AG10803 (cell line): Measurements from ENCODE around the gene SLC25A33.

Source experiments
- DNase-seq: peaks from one replicate; pipeline ENCODE4 v3.0.0; 2010; ENCODE audit warnings: low read depth
- H3K4me3 ChIP-seq: 2 replicates; pipeline ENCODE4 v1.5.1; 2011; ENCODE audit warnings: mild to moderate bottlenecking, low read length, control low read depth
- TF ChIP-seq, protein P1 (sequence below): conservative IDR thresholded peaks from 2 replicates; pipeline ENCODE4 v1.5.1; 2011; ENCODE audit warnings: mild to moderate bottlenecking, low read length, control low read depth, inconsistent platforms

SLC25A33 gene

DNA sequence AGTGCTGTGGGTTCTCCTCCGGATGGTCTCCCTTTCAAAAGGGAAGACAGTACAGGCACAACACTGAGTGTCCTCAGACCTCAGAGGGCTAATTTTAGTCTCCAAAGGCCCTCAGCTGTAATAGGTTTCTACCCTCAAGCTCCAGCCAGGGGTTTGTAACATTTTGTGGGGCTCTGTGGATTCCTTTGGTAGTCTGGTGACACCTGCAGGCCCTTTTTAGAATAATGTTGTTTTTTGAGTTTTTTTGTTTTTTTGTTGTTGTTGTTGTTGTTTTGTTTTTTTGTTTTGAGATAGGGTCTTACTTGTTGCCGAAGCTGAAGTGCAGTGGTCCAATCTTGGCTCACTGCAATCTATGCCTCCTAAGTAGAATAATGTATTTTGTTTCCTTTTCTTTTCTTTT is 34.5 kb downstream of the SLC25A33 start:
- TF ChIP-seq, protein P1, sequence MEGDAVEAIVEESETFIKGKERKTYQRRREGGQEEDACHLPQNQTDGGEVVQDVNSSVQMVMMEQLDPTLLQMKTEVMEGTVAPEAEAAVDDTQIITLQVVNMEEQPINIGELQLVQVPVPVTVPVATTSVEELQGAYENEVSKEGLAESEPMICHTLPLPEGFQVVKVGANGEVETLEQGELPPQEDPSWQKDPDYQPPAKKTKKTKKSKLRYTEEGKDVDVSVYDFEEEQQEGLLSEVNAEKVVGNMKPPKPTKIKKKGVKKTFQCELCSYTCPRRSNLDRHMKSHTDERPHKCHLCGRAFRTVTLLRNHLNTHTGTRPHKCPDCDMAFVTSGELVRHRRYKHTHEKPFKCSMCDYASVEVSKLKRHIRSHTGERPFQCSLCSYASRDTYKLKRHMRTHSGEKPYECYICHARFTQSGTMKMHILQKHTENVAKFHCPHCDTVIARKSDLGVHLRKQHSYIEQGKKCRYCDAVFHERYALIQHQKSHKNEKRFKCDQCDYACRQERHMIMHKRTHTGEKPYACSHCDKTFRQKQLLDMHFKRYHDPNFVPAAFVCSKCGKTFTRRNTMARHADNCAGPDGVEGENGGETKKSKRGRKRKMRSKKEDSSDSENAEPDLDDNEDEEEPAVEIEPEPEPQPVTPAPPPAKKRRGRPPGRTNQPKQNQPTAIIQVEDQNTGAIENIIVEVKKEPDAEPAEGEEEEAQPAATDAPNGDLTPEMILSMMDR = peak; percentile 54
- H3K4me3 ChIP-seq = no peak overlapping the region
- DNase-seq = peak; percentile 34

DNA sequence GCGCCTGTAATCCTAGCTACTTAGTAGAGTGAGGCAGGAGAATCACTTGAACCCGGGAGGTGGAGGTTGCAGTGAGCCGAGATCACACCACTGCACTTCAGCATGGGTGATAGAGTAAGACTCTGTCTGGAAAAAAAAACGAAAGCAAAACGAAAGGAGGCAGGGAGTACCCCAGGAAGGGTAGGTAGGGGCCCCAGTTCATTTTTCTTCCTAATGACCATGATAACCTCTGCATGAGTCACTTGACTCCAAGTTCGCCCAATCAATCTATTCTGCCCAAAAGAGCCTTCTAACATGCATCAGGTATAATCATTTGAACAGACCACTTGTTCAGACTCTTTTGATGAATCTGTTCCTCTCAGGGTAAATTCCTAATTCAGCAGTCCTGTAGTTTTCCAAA is 36.2 kb downstream of the SLC25A33 start:
- TF ChIP-seq, protein P1 = no peak
- no peak for DNase-seq
- H3K4me3 ChIP-seq = no peak overlapping the region

DNA sequence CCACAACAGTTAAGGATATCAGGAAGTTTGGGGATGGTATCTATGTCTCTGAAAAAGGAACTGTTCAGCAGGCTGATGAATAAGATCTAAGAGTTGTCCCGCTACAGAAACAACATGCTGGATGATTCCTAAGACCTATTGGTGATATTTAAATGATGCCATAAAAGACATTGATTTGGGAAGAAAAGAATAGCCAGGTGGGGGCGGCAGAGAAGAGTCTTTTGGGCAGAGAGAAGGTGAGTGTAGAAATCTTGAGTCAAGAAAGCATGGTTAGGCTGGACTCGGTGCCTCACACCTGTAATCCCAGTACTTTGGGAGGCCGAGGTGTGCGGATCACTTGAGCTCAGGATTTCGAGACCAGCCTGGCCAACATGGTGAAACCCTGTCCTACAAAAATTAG is 37.6 kb downstream of the SLC25A33 start:
- TF ChIP-seq, protein P1 = no peak
- DNase-seq = no peak
- H3K4me3 ChIP-seq = no peak overlapping the region

DNA sequence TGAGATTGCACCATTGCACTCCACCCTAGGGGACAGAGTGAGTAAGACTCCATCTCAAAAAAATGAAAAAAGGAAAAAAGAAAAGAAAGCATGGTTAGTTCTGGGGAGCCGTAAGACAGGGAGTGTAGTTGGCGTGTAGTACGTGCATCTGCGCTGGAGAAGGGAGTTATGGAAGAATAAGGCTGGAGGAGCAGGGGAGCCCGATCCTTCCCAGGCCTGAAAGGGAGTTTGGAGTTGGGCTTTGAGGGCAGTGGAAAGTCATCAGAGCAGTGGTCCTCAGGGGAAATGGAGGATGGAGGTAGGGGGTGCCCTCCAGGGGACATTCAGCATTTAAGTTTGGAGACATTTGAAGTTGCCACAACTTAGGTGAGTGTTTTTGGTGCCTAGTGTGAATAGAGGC is 38.2 kb downstream of the SLC25A33 start:
- DNase-seq = no peak
- H3K4me3 ChIP-seq = no peak overlapping the region
- TF ChIP-seq, protein P1 = no peak

DNA sequence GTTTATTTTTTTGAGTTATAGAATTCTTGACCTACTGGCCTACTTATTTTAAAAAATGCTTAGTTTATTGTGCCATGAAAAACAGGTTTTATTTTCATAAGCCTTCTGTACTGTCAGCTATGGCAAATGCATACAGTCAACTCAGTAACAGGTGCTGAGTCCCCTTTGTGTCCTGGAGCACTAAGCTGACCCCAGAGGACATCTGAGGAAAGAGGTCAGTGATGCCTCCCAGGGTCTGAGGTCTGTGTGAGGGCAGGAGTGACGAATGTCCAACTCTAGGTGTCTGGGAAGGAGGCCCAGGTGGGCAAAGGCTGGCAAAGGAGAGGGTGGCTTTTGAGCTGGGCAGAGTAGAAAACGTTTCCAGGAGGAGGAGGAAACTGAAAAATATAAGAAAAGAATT is 41.7 kb downstream of the SLC25A33 start:
- DNase-seq = no peak
- H3K4me3 ChIP-seq = no peak overlapping the region
- TF ChIP-seq, protein P1 = no peak

DNA sequence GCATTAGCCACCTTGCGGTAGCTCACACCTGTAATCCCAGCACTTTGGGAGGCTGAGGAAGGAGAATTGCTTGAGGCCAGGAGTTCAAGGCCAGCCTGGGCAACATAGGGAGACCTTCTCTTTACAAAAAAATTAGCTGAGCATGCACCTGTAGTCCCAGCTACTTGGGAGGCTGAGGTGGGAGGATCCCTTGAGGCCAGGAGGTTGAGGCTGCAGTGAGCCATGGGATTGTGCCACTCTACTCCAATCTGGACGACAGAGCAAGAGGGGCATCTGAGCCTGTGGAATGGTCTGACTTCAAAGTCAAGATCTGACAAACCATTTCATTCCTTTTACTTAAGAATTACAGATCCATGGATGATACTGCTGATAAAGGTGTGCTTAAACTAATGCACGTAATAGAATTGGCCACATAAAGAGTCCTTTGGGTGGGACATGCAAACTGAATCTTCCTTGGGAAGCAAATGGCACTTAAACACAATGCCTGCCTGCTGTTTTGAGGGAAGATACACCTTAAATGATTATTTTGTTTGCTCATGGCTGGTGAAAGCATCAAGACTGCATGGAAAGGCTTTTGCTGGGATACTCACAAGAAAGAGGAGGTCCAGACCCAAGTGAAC is 47.0 kb downstream of the SLC25A33 start:
- TF ChIP-seq, protein P1 = no peak
- H3K4me3 ChIP-seq = no peak overlapping the region
- DNase-seq = no peak

DNA sequence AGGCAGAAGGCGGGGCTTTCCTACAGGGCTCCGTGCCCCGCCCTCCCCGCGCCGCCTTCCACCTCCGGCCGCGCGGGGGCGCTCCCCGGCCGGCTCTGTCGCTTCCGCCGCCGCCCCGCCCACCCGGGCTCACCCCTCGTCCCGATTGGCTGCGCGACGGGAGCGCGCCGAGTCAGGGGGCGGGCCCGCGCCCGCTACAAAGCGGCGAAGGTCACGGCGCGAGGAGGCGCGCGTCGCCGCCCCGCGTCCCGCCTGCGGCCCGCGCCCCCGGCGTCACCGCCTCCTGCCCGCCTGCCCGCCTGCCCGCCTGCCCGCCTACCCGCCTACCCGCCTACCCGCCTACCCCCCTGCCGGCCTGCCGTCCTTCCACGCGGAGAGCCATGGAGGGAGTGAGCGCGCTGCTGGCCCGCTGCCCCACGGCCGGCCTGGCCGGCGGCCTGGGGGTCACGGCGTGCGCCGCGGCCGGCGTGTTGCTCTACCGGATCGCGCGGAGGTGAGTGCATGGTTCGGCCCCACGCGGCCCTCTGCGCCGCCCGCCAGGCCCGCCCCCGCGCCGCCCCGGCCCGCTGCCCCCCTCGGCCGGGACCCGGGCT is 49.4 kb downstream of the SLC25A33 start, which contains the start of gene TMEM201:
Gene TMEM201, plus strand, starts transcription at position 361 of the 593 bp plus-strand sequence. Its CDS starts 20 bp downstream, at position 381.
- DNase-seq = peak; percentile 87
- peak within 1 kb of the TSS; percentile 69 for H3K4me3 ChIP-seq
- TF ChIP-seq, protein P1 = peak; percentile 31; the same call in 1 of the 2 replicates
